Nephron progenitor cell (in vitro differentiated cells): ENCODE measurements around the gene ZDHHC7.
A peak's percentile ranks its signal among the peaks of the same experiment; 100 is the strongest.
"Not testable (repeated sequence)": the region's sequence is repeated elsewhere in the genome, so short reads cannot be mapped to it uniquely, and the experiment has no call there.

Source experiments
- DNase-seq: peaks from one replicate; pipeline ENCODE4 v3.0.0; 2021
- H3K27ac Mint-ChIP-seq: 2 replicates; pipeline ENCODE4 v1.8.0; 2021; ENCODE audit warnings: mild to moderate bottlenecking, moderate library complexity, mixed read lengths
- H3K27me3 Mint-ChIP-seq: 2 replicates; pipeline ENCODE4 v1.8.0; 2021; ENCODE audit warnings: mild to moderate bottlenecking, low read depth, mixed read lengths; ENCODE audit not compliant: poor library complexity
- H3K36me3 Mint-ChIP-seq: 2 replicates; pipeline ENCODE4 v1.8.0; 2021; ENCODE audit warnings: low read depth, mixed read lengths
- H3K4me1 Mint-ChIP-seq: 2 replicates; pipeline ENCODE4 v1.8.0; 2021; ENCODE audit warnings: mixed read lengths
- H3K4me3 Mint-ChIP-seq: 2 replicates; pipeline ENCODE4 v1.8.0; 2021; ENCODE audit warnings: mild to moderate bottlenecking, moderate library complexity, mixed read lengths
- H3K9me3 Mint-ChIP-seq: 2 replicates; pipeline ENCODE4 v1.8.0; 2021; ENCODE audit warnings: mild to moderate bottlenecking, moderate library complexity, mixed read lengths
- TF ChIP-seq, protein P1 (sequence below): fragments of 200-600 bp; sonication (generic); IDR thresholded peaks from 2 replicates; pipeline ENCODE4 v1.5.0; 2021; ENCODE audit warnings: antibody characterized with exemption

The ZDHHC7 gene

GRCh38 chr16:85055493-85056210 is 44.3 kb upstream of the ZDHHC7 start:
- H3K36me3 Mint-ChIP-seq = no peaks in the 10 kb centered on the region
- H3K27ac Mint-ChIP-seq = peak overlapping the region; percentile 66
- no peak for DNase-seq
- H3K9me3 Mint-ChIP-seq = no peaks in the 10 kb centered on the region
- TF ChIP-seq, protein P1, sequence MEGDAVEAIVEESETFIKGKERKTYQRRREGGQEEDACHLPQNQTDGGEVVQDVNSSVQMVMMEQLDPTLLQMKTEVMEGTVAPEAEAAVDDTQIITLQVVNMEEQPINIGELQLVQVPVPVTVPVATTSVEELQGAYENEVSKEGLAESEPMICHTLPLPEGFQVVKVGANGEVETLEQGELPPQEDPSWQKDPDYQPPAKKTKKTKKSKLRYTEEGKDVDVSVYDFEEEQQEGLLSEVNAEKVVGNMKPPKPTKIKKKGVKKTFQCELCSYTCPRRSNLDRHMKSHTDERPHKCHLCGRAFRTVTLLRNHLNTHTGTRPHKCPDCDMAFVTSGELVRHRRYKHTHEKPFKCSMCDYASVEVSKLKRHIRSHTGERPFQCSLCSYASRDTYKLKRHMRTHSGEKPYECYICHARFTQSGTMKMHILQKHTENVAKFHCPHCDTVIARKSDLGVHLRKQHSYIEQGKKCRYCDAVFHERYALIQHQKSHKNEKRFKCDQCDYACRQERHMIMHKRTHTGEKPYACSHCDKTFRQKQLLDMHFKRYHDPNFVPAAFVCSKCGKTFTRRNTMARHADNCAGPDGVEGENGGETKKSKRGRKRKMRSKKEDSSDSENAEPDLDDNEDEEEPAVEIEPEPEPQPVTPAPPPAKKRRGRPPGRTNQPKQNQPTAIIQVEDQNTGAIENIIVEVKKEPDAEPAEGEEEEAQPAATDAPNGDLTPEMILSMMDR = no peak
- H3K27me3 Mint-ChIP-seq = peaks cover 8% of the 10 kb centered on the region
- peak overlapping the region; percentile 35 for H3K4me3 Mint-ChIP-seq
- peaks cover 41% of the 10 kb centered on the region for H3K4me1 Mint-ChIP-seq

- H3K4me1 Mint-ChIP-seq = peaks cover 44% of the 10 kb centered on the region
- no peak overlapping the region for H3K4me3 Mint-ChIP-seq
- H3K27ac Mint-ChIP-seq = peak overlapping the region; percentile 66
- H3K27me3 Mint-ChIP-seq = peaks cover 11% of the 10 kb centered on the region
- H3K9me3 Mint-ChIP-seq = no peaks in the 10 kb centered on the region
- DNase-seq = no peak
- TF ChIP-seq, protein P1 = no peak
- H3K36me3 Mint-ChIP-seq = no peaks in the 10 kb centered on the region
Observed at GRCh38 chr16:85054948-85055492, 43.7 kb upstream of the ZDHHC7 start.

DNA sequence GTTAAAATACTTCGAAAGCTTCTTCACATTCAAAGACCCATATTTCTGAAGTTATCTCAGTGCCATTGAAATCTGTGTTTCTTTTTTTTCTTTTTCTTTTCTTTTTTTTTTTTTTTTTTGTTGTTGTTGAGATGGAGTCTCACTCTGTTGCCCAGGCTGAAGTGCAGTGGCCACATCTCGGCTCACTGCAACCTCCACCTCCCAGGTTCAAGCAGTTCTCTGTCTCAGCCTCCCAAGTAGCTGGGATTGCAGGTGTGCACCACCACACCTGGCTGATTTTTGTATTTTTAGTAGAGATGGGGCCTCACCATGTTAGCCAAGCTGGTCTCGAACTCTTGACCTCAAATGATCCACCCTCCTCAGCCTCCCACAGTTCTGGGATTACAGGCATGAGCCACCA is 43.0 kb upstream of the ZDHHC7 start:
- not testable (repeated sequence) for H3K27ac Mint-ChIP-seq, DNase-seq
- peaks cover 44% of the 10 kb centered on the region for H3K4me1 Mint-ChIP-seq

DNA sequence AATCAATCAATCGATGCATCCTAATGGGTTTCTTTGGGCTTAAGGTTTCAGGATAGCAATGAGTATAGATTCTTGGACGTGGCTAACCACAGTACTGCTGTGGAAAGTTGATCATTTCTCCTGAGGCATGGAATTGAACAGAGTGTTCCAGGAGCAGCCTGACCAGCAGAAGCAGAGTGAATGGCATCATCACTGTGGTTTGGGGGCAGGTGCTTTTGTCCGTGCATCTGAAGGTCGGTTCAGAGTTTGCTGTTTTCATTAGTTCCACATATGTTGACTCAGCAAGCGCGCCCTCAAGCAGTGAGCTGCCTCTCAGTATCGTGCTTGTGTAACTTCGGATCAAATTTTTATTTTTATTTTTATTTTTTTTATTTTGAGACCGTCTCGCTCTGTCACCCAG is 41.2 kb upstream of the ZDHHC7 start:
- no peak for DNase-seq
- Mint-ChIP-seq H3K4me3 (no peak overlapping the region), H3K36me3 (peaks cover 4% of the 10 kb centered on the region), H3K4me1 (peaks cover 53% of the 10 kb centered on the region), H3K27me3 (peaks cover 11% of the 10 kb centered on the region), H3K9me3 (no peaks in the 10 kb centered on the region), H3K27ac (no peak overlapping the region)
- TF ChIP-seq, protein P1 = no peak

More for the DNA sequence above, 43.0 kb upstream of the ZDHHC7 start:
- H3K27me3 Mint-ChIP-seq = peaks cover 11% of the 10 kb centered on the region
- not testable (repeated sequence) for H3K4me3 Mint-ChIP-seq, H3K36me3 Mint-ChIP-seq, H3K9me3 Mint-ChIP-seq

- Mint-ChIP-seq H3K4me1 (peaks cover 53% of the 10 kb centered on the region), H3K27me3 (peaks cover 11% of the 10 kb centered on the region), H3K9me3 (no peaks in the 10 kb centered on the region), H3K27ac (peak overlapping the region; percentile 4), H3K36me3 (peaks cover 4% of the 10 kb centered on the region), H3K4me3 (no peak overlapping the region)
- DNase-seq = no peak
- TF ChIP-seq, protein P1 = no peak
Observed at GRCh38 chr16:85051683-85052082, 40.3 kb upstream of the ZDHHC7 start.

- peaks cover 4% of the 10 kb centered on the region for H3K36me3 Mint-ChIP-seq
- TF ChIP-seq, protein P1 = no peak
- DNase-seq = no peak
- peaks cover 11% of the 10 kb centered on the region for H3K27me3 Mint-ChIP-seq
- peak overlapping the region; percentile 4 for H3K27ac Mint-ChIP-seq
- no peaks in the 10 kb centered on the region for H3K9me3 Mint-ChIP-seq
- H3K4me3 Mint-ChIP-seq = no peak overlapping the region
- H3K4me1 Mint-ChIP-seq = peaks cover 53% of the 10 kb centered on the region
Observed at GRCh38 chr16:85051067-85051581, 39.8 kb upstream of the ZDHHC7 start.
